NCI-H1417 treated with DMSO at 0.1 percent for 48 hours (cell line): ENCODE measurements around the gene HMCN2.
"Not testable (repeated sequence)": the region's sequence is repeated elsewhere in the genome, so short reads cannot be mapped to it uniquely, and the experiment has no call there.

ENCODE experiments used
- DNase-seq: peaks from one replicate; lab custom pipeline; 2025; lab: John Stamatoyannopoulos, UW

HMCN2 gene

DNA sequence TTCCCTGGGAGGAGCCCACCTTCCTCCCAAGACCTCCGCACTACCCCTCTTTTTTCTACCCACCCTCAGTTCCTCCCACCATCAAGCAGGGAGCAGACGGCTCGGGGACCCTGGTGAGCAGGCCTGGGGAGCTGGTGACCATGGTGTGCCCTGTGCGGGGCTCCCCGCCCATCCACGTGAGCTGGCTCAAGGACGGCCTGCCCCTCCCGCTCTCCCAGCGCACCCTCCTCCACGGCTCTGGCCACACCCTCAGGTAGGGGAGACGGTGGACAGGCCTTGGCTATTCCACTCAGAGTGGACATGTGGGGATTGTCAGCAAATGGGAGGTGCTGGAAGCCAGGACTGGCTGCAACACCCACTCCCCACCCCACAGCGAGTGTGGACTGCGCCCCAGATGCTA lies 126.3 kb downstream of the HMCN2 start:
- no peak for DNase-seq

DNA sequence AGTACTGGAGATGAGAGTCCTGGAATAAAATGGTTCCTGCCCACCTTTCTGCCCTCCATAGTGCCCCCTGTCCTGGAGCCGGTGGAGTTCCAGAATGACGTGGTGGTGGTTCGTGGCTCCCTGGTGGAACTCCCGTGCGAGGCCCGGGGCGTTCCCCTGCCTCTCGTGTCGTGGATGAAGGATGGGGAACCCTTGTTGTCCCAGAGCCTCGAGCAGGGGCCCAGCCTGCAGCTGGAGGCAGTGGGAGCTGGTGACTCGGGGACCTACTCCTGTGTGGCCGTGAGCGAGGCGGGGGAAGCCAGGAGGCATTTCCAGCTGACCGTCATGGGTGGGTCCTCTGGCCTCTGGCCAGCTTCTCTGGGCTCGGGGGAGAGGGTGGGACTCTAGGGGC lies 128.1 kb downstream of the HMCN2 start:
- DNase-seq = no peak

DNA sequence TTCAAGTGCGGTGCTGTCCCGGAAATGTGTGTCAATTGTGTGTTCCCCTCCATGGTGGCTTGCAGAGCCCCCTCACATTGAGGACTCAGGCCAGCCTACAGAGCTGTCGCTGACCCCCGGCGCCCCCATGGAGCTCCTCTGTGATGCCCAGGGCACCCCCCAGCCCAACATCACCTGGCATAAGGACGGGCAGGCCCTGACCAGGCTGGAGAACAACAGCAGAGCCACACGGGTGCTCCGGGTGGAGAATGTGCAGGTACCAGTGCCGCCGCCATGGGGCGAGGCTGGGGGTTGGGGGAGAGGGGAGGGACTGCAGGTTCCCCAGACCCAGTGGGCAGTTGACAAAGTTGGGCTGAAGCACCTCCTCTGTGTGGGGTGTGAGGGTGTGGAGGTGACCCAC lies 128.8 kb downstream of the HMCN2 start:
- DNase-seq = no peak

- DNase-seq = no peak
These were observed 129.4 kb downstream of the HMCN2 start for GRCh38 chr9:130394814-130395470.

DNA sequence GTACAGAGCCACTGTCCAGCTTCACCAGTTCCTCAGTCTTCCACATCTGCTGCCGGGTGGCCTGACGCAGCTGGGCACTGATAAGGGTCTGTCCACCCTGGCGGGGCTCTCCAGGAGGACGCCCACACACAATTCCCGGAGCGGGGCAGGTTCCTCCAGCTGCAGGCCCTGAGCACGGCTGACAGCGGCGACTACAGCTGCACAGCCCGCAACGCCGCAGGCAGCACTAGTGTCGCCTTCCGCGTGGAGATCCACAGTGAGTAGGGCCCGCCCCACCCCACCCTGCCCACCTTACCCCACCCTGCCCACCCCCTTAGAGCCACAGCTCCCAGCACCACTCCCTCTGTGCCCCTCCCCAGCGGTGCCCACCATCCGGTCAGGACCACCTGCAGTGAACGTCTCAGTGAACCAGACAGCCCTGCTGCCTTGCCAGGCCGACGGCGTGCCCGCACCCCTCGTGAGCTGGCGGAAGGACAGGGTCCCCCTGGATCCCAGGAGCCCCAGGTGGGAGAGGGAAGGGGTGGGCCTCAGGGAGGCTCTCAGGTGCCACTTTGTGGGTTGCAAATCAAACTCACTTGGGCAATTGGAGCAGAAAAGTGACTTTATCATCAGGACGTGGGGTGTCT lies 130.4 kb downstream of the HMCN2 start:
- DNase-seq = no peak

DNA sequence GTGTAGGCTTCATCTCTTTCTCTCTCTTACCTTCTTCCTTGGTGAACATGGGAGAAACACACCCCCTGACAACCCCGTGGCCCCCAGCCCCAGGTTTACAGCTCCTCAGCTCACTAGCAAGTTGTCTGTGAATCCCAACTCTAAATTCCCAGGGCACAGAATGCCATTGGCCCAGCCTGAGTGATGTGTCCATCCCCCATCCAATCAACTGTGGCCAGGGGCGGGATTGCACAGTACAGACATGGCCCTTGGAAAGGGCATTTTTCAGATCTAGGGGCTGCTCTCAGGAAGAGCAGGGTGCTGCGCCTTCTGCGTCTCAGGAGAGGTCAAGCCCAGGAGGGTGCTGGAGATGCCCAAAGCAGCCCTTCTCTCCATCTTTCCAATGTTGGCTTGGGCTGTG lies 131.0 kb downstream of the HMCN2 start:
- DNase-seq = no peak

DNA sequence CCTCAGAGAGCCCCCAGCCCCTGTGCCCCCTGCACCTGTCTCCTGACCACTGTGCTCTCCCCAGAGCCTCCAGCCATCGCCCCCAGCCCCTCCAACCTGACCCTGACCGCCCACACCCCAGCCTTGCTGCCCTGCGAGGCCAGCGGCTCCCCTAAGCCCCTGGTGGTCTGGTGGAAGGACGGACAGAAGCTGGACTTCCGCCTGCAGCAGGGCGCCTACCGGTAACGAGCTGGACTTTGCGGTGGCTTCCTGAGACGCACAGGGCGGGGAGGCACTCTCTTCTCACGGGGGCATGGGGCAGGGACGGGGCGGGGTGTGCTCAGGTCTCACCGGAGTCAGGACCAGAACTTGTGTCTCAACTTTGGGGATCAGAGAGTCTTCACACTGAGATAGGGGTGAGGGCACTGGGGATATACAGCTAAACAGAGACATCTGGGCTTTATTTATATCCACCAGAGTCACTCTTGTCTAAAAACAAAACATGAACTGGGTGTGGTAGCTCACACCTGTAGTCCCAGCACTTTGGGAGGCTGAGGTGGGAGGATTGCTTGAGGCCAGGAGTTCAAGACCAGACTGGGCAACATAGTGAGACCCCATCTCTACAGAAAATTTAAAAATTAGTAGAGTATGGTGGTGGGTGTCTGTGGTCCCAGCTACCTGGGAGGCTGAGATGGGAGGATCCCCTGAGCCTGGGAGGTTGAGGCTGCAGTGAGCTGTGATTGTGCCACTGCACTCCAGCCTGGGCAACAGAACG lies 133.1 kb downstream of the HMCN2 start:
- DNase-seq = no peak

- DNase-seq = no peak
These were observed 134.2 kb downstream of the HMCN2 start for GRCh38 chr9:130399768-130400167.

DNA sequence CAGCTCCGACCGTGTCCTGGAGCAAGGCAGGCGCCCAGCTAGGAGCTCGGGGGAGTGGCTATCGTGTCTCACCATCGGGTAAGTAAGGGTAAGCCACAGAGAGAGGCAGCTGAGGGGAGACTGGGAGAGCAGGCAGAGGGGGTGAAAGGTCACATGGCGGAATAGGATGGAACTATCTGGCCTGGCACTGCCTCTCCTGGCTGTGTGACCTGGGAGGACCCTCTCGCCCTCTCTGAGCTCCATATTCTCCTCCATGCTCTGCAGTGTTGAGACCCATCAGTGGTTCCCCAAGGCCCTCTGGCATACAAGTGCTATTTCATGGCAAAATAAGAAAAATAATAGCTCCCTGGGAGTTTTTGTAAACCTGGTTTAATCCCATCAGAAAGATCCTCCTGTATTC lies 135.3 kb downstream of the HMCN2 start:
- DNase-seq = no peak

DNA sequence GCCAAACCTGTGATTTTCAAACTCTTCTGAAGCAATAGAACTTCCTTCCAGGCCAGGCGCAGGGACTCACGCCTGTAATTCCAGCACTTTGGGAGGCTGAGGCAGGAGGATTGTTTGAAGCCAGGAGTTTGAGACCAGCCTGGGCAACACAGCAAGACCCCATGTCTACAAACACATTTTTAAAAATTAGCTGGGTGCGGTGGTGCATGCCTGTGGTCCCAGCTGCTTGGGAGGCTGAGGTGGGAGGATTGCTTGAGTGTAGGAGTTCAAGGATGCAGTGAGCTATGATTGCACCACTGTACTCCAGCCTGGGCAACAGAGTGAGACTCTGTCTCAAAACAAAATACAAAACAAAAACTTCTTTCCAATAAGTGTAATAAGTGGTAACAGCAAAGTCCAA lies 136.2 kb downstream of the HMCN2 start:
- DNase-seq = not testable (repeated sequence)

- DNase-seq = no peak
These were observed 136.7 kb downstream of the HMCN2 start for GRCh38 chr9:130402243-130402642.

DNA sequence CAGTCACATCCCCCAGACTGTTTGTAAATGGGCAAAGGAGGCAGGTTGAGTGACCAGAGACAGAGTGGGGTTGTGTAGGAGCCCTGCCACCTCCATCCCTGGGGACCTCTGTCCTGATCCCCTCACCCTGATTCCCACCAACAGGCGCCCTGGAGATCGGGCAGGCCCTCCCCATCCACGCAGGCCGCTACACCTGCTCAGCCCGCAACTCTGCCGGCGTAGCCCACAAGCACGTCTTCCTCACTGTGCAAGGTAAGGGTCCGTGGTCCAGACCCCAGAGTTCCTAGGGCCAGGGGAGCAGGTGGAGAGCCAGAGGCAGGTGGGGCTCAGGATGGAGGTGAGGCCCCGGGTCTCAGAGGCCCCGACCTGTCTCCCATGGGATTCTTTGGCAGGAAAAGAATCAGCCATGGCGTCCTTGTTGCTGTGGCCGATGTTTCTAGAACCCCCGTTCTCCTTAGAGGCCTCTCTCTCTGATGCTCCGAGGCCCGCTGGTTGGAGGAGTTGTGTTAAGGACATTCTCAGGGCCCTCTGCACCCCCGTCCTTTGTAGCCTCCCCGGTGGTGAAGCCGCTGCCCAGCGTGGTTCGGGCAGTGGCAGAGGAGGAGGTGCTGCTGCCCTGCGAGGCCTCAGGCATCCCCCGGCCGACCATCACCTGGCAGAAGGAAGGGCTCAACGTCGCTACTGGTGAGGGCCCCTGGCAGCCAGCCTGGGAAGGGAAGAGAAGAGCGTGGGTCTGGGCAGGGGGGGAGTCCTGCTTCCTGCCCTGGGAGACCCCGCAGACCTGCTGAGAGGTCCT lies 137.3 kb downstream of the HMCN2 start:
- no peak for DNase-seq

- no peak for DNase-seq
These were observed 140.2 kb downstream of the HMCN2 start for GRCh38 chr9:130405657-130406257.

DNA sequence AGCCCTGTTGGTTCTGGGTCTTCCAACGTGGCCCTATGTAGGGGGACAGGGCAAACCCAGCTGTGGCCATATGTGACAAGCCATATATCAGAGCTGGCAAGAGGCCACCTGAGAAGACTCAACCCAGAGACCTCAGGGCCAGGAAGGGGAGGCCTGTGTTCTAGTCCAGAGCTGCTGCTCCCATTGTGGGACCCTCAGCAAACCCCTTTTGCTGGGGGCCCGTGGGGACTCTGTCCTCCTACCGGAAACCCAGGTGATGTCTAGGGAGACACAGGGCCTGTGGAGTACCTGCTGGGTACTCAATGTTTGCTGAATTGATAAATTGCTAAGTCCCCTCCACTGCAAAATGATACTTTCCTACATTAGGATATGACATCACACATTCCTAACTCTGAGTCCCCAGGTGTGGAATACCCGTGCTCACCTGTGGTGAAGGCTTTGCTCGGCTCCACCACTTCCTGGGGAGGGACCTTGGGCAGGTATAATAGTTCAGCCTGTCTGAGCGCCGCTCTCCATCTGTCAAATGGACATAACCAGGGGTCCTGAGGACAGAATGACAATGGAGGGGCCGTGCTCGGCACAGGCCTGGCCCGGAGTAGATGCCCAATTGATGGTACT lies 140.8 kb downstream of the HMCN2 start:
- no peak for DNase-seq

- DNase-seq = no peak
These were observed 142.5 kb downstream of the HMCN2 start for GRCh38 chr9:130407916-130408663.

DNA sequence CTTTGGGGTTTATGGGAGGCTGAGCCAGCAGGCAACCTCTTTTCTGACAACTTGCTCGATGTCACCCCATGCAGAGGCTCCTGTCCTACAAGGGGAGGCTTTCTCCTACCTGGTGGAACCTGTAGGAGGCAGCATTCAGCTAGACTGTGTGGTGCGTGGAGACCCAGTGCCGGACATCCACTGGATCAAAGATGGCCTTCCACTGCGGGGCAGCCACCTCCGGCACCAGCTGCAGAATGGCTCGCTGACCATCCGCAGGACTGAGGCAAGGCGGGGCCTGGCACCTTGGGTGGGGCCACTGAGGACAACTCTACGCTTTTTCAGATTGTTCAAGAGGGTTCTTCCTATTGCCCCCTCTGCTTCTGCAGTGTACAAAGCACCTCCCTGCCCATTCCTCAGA lies 143.1 kb downstream of the HMCN2 start:
- no peak for DNase-seq

- no peak for DNase-seq
These were observed 143.7 kb downstream of the HMCN2 start for GRCh38 chr9:130409246-130409645.

DNA sequence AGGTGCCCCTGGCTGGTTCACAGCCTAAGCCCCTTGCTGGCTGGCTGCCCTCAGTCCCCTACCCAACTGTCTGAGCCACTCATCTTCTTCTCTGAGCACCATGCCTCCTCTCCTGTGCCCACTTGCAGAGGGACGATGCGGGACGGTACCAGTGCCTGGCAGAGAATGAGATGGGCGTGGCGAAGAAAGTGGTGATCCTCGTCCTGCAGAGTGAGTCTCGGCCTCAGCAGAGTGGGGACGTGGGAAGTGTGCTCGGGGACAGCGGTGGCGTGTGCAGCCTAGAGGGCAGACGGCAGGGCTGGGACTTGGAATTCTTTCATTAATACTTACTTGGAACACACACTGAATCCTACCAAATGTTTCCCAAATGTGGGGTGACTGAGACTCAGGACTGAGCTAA lies 144.9 kb downstream of the HMCN2 start:
- no peak for DNase-seq

DNA sequence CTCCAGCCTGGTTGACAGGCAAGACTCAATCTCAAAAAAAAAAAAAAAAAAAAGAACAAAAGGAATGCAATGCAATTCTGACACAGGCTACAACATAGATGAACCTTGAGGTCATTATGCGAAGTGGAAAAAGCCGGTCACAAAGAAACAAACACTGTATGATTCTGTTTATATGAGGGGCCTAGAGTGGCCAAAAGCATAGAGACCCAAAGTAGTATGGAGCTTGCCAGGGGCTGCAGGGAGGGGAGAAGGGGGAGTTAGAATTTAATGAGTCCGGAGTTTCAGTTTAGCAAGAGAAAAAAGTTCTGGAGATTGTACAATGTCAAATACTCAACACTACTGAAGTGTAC lies 146.0 kb downstream of the HMCN2 start:
- DNase-seq = no peak

GRCh38 chr9:130414081-130414731 lies 148.6 kb downstream of the HMCN2 start:
- DNase-seq = no peak
